GM21381 (cell line): Measurements from ENCODE around the gene SLC23A2.

Experiments
- ATAC-seq: cut with Tn5 transposase; IDR thresholded peaks from one replicate; pipeline ENCODE4 v1.9.1; 2021; ENCODE audit warnings: mild to moderate bottlenecking, moderate library complexity; ENCODE audit not compliant: unreplicated experiment

SLC23A2 gene

DNA sequence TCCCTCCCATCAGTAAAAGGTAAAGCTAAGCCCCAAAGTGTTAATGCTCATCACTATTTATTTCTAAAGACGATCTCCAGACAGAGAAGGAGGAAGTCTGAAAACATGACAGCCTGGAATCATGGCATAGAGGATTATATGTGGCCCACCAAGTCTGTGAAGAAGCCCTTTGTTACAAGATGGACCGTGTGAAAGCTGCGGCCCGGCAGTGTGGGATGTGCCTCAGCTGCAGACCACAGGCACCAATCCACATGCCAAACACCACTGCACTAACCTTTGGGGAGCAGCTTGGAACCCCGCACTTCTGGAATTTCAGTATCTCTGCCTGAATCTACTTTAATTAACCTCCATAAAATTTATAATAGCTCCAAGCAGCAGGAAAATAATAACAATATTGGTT is 90.4 kb downstream of the SLC23A2 start:
- no peak for ATAC-seq

DNA sequence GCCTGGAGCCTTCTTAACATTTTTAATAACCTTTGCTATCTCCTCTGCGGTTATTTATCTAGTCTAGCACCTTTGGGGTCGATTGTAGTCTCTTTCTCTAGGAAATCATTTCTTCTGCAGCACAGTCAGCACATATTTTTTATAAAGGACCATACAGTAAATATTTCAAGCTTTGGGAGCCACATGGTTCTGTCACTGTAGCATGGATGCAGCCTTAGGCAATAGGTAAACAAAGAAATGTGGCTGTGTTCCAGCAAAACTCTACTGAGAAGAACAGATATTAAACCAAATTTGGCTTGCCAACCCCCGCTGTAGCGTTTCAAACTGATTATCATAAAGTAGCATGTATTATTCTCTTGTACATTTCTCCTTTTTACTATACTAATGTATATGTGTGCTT is 95.7 kb downstream of the SLC23A2 start:
- no peak for ATAC-seq

DNA sequence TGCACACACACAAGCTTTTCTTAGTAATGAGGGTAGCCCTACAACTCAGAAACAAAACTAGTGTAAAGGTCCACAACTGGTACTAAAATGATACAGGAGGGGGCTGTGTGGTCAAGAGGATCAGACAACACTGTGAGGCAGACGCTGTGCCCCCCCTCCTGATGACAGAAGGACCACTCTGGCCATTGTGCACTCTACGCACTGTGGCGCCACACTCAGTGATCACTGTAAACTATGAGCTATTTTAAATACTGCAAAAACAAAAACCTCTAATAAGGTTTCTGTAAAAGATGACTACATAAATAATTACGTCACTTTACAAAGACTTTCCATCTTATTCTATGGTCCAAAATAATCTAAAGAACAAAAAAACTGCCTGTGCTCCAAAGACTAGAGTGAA is 96.1 kb downstream of the SLC23A2 start:
- no peak for ATAC-seq

DNA sequence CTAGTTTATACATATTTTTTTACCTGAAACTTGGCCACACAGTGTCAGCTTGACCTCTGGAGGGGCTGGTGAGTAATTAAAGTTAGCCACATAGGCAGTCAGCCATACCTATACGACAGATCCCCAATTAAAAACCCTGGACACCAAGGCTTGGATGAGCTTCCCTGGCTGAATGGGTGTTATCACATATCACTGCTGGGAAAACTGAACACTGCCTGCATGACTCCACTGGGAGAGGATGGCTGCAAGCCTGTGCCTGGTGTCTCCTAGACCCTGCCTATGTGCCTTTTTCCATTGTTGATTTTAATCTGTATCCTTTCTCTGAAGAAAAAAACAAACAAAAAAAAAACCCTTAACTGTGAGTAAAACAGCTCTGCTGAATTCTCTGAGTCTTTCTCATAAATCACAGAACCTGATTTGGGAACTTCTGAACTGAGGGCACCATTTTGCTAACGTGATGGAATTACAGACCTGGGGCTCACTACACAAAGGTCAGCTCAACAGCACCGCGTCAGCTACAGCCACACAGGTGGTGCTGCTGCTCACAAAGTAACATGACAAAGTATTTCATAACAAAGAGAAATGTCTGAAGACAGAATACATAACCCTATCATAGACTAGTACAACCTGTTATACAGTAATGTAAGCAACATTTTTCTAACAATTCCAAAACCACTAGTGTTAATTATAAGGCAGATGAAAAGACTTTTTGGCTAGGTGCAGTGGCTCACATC is 97.0 kb downstream of the SLC23A2 start:
- ATAC-seq = no peak

DNA sequence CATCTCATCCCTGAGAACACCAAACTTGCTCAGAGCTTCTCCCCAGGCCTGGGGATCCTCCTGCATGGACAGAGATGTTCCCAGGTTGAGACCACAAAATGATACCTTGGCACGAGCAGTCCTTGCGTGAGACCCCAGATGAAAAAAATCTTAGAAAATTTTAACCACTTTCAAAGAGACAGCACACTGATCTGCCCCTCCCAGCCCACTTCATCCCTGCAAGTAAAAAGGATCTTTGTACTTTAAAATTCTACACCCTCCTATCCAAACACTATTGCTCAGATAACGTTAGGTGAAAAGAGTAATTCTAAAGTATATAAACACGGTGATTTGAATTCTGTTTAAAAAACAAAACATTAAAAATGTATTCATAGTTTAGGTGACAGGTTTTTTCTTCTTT is 98.5 kb downstream of the SLC23A2 start:
- no peak for ATAC-seq

DNA sequence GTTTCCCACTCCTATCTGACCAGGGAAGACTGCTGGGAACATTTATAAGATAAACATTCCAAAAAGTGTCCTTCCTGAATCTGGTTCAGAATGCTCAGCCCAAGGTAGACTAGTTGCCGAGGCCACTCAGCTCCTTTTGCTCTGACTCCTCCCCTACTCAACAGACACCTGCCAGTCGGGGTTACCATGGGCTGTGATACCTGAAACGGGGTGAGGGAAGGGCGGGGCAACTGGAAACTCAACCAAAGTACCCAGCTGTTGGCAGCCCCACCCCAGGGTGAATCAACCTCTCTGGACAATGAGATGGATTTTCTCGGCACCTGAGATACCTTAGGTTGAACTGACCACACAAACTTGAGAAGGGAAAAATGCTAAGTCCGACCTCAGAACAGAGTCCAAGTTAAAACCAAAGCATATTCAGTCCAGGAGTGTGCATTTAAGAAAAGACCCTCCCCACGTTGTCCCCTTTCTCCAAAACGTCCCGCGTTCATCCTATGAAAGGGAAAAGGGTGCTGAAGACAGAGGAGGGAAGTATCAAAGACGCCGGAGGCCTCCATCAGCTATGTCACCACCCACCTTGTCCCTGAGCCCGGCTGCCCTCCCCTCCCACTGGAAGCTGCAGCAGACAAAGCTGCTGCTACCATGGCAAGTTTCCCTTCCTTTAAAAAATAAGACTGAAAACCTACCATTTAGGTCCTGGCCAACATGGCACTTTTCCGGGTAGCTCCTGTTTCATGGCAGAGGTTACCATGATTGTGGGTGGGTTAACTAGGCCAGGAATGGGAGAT is 100.1 kb downstream of the SLC23A2 start:
- ATAC-seq = no peak

DNA sequence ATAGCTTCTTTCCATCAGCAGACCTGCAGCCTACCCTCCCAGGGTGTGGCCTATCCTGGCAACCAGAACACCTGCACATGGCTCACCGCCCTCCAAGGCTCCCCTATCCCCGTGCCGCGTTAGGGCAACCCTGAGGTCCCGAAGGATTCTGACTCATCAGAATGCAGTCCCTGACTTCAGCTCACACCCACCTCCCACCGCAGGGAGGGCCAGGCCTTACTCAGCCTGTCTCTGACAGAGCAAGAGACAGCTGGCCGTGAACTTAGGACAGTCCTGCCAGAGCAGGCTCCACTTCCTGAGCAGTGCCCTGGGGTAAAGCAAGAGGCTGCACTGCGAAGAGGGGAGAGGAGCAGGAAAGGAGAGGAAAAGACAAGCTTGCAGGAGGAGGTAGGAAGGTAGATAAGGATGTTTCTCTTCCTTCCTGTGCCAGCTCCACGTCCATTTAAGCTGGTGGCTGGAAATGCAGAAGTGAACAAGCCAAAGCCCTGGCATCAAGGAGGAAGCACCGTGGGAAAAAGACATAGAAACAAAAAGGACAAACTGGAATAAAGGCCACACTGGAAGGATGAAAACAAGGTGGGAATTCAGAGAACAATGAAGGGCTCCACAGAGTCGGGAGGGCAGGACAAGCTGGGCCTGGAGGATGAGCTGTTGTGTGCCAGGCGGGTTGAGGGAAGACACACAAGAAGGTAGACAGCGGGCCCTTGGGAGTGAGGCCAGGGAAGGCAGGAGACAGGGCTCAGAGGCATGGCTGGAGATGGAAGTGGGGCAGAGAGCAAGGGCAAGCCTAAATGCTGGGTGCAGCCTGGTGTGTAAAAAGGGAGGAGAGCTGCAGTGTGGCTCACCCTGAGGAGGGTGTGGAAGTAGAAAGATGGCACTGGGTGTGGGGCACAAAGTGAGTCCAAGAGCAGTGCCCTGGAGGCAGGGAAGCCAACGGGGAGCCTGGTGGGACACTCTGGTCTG is 102.7 kb downstream of the SLC23A2 start:
- no peak for ATAC-seq

DNA sequence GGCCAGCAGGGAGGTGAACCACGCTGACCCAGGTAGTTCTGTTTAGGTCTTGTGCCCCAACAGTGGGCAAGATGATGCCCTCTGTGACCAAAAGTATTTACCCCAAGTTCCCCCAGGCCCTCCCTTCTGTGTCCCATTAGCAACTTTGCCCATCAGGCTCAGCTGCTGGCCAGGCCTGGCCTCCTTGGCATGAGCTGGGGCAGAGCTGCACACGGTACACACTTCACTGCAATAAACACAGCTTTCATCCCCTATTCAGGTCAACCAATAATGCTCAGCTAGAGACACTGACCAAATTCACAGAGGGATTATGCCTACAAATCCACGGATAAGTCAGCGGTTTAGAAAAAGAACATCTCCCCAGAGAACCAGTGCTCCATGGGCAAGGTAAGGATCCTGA is 103.7 kb downstream of the SLC23A2 start:
- no peak for ATAC-seq

DNA sequence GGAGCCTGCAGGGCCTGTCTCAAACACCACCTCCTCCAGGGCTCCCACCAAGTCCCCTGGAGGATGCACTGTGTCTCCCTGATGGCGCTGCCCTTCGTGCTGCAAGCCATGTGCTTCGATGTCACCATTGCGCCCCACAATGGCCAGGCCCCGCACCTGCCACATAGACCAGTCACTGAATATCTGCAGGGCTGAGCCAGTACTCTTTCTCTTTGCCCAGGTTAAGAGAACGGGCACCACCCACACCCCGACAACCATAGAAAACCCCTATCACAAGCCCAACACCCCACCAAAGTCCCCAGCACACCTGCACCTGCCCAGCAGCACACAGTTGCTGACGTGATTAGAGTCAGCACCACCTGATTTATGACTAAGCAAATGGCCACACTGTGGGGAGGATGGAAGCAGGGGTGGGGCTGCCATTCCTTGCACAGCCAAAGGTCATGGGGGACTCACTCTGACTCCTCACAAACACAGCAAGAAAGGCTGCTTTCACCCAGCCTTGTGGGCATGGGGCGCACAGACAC is 104.3 kb downstream of the SLC23A2 start:
- no peak for ATAC-seq

DNA sequence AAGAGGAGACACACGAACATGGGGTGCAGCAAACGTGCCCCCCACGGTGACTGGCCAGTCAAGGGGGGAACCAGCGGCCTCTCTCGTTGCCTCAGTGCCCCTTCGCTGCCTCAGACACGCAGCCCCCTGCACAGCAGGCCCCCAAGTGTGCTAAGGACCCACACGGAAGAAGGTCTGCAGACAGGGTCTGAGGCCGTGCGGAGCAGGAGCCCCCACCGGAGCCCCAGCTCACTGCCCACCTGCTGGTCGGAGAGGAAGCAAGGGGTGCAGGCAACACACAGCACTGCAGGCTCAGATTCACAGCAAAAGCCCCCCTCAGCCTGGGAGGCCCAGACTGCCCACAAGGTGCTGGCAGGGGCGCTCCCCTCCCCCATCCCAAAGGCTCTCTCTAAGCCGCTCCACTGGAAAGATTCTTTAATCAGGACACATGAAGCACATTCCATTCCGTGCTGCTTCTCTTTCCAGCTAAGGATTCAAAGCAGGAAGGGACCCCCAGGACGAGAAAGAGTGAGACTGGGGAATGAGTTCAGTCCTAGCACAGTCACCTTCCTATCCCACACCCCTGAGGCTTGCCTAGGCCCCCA is 105.1 kb downstream of the SLC23A2 start:
- ATAC-seq = no peak

DNA sequence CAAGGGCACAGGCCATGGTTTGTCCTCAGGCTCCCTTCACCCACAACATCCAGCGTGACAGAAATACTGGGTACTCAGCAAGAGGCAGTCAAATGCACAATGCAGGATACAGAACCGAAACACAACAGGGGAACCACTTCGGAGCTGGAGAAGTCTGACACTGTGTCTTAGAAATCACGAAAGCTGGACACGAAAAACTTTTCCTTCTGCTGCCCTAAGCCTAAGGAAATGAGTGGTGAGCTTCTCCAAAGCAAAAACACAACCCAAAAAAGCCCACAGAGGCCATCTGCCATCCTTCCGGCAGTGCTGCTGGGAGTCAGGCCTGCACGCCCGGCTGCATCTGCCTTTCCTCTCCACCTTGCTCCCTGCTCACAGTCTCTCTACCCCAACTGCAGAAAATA is 106.3 kb downstream of the SLC23A2 start:
- no peak for ATAC-seq

DNA sequence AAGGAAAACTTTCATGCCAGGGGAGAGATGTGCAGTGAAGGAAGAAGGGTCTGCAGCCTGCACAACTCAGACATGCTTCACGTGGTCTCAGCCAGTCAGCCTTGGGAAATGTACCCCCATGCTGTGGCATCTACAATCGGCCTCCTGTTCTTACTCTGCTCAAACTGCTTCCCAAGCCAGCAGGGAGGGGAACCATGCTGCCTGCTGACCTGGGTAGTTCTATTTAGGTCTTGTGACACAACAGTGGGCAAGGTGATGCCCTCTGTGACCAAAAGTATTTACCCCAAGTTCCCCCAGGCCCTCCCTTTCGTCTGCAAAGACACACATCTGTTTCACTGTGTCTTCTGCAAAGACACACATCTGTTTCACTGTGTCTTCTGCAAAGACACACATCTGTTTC is 106.9 kb downstream of the SLC23A2 start:
- no peak for ATAC-seq

DNA sequence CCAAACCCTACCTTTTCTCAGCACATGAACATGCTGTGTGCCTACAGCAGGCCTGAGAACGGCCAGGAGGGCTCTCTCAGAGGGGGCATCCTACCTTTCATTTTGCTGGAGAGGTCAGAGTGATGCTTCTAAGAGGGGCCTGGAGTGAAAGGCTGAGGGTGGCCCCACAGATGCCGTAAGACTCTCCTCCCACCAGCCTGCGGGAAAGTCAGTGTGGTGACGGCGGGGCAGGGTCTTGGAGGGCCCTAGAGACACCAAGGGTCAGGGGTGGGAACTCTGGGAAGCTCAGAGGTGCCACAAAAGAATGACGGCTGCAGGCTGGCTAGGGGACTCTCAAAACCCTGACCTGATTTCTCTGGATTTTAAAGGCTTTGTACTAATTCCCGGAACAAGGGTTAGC is 107.6 kb downstream of the SLC23A2 start:
- ATAC-seq = no peak

DNA sequence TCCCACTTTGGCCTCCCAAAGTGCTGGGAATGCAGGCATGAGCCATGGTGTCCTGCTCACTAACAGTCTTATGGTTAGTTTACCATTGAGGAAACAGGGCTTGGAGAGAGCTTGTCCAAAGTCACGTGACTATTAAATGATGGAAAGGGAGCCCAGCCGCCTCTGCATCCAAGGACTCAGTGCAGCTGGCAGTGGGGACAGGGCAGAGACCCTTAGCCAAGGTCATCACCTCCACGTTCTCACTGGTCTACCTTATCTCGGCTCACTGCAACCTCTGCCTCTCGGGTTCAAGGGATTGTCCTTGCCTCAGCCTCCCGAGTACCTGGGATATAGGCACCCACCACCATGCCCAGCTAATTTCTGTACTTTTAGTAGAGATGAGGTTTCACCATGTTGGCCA is 109.3 kb downstream of the SLC23A2 start:
- ATAC-seq = no peak

DNA sequence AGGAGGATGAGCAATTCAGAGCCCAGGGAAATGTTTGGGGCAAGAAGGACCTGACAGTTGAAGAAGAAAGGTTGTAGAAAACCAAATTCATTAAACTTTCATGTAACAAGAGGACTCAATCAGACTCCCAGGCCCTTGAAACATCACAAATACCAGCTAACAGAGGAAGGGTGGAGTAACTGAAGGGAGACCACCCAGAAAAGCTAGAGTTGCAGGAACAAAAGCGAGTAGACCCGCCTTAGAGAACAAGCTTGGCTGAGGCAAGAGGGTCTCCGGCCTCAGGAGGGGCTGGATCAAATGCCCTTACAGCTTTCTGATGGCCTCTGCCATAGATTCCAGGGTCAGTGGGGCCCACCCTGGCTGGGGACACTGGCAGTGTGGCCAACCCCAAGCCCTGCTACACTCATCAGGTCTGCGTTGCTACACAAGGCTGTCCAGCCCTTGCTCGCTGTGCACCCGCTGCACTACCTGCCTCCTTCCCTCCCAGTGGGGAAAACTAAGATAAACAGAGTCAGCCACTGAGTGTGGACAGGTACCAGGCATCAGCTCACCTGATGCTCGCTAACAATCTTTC is 110.0 kb downstream of the SLC23A2 start:
- ATAC-seq = no peak

DNA sequence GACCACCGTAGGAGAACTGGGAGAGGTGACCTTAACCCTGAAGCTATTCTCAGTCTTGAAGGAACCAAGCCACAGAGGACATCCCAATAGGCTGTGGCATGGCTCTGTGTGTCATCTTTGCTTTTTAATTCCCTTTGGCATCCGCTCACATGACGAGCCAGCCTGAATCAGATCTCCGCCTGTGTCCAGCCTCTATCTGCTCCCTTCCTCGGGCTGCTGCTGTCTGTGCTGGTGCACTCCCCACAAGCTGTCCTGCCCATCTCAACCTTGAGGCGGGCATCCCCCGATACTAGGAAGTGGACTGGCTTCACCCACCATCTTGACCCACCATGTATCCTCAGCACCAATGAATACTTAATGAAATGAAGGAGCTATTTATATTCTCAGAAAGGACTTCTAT is 111.9 kb downstream of the SLC23A2 start:
- ATAC-seq = no peak

DNA sequence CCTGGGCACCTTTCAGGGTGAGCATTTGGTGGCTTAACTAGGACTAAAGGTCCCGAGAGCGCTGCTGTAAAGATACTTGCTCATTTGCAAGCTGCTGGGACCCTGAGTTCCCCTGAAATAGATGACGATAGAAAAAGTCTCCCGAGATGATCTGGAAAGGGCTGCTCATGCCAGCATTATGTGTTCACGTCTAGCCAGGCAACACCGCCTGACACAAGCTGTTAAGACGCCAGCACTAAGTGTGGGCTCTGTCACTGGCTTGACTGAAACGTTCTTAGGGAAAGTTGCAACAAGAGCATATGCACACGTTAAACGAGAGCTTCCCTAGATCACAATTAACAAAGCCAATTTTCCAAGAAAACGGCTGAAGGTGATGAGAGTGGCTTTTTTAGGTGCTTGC is 113.7 kb downstream of the SLC23A2 start:
- no peak for ATAC-seq

DNA sequence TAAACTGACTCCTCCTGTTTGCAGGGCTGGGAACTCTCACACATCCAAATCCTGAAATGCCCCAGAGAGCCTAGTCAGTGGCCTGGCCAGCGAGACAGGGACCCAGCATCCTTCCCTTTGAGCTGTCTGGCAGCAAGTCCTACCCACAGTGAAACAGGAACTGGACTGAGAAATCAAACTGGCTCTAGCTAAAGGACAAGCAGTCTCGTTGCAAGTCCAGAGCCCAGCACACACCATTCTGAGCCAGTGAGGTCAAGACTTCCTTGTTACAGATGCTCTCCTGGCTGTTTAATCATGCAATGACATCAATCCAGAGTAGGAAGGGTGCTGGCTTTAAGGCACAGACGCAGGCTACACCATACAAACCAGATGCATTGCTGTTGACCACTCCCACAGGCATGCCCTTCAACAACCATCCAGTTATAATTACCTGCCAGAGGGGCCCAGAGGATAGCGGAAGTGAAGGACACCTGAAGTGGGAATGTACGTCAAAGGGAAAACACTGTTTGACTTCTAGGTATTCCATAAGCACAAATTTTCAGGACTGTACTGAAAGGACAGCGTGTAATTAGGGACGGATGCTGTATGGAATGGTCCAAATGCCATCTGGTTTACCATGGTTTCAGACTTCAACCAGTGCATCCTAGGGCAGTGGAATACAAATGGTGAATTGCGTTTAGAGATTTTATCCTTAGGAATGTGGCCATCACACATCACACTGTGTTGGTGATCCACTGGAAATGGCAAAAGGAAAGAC is 114.4 kb downstream of the SLC23A2 start:
- no peak for ATAC-seq

DNA sequence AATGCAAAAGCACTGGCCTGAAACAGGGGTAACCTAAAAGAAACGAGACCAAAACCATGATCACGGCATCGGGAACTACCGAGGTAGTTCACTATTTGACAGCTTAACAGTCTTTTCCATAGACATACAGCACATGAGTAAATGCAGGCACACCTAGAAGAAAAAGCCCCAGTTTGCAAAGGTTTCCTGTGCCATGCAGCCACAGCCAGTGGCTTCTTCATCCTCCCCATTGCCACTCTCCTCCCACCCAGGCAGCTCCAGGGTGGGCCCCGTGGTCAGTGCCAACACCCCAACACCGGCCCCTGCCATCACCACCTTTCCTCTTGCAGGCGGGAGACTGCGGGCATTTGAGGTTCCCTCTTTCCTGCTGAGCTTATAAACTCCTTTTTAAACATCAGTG is 115.4 kb downstream of the SLC23A2 start:
- ATAC-seq = no peak

DNA sequence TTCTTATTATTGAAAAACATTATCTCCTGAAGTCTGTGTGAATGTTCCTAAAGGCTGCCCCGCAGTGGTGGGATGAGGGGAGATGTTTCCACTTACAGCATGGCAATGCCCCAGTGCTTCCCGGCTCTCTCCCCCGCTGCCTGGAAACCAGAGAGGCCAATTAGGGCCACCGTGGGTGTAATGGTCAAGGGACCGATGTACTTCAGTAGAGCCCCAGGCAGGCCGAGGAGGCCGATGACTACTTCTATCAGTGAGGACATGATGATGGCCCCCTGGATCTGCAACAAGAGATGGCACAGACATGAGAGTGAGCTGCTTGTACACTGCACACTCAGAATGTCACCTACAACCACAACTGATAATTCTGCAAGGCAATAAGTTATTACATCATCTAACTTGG is 117.8 kb downstream of the SLC23A2 start:
- ATAC-seq = no peak
